Panc1 (cell line): ENCODE results near the gene SLC7A14.

Experiments
- SIN3A ChIP-seq: IDR thresholded peaks from 2 replicates; pipeline ENCODE4 v1.6.1; 2012; ENCODE audit warnings: low read depth, mild to moderate bottlenecking, low read length, moderate library complexity, borderline replicate concordance; ENCODE audit not compliant: insufficient read depth
- TF ChIP-seq, protein P1 (sequence below): fragments of 450-650 bp; IDR thresholded peaks from 2 replicates; pipeline ENCODE4 v1.5.1; 2017; ENCODE audit warnings: mild to moderate bottlenecking

DNA sequence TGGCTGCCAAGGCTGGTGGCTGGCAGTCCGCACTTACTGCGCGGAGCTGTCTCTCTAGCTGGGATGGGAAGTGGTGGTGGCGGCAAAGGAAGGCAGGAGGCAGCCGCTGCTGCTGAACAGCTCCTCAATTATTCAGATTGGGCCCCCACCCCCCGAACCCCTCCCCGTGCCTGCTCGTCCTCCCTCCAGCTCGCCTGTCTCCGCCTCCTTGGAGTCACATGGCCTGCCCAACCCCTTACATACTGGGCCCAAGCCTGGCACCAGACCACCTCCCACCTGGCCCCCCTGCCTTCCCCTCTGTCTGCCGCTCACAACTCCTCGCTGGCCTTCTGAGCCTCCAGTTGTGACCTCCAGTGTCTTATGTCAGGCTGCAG, at the start of gene SLC7A14:
- no peak for TF ChIP-seq SIN3A
- TF ChIP-seq, protein P1, sequence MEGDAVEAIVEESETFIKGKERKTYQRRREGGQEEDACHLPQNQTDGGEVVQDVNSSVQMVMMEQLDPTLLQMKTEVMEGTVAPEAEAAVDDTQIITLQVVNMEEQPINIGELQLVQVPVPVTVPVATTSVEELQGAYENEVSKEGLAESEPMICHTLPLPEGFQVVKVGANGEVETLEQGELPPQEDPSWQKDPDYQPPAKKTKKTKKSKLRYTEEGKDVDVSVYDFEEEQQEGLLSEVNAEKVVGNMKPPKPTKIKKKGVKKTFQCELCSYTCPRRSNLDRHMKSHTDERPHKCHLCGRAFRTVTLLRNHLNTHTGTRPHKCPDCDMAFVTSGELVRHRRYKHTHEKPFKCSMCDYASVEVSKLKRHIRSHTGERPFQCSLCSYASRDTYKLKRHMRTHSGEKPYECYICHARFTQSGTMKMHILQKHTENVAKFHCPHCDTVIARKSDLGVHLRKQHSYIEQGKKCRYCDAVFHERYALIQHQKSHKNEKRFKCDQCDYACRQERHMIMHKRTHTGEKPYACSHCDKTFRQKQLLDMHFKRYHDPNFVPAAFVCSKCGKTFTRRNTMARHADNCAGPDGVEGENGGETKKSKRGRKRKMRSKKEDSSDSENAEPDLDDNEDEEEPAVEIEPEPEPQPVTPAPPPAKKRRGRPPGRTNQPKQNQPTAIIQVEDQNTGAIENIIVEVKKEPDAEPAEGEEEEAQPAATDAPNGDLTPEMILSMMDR: no peak
